WTC11 (cell line): ENCODE results near the gene ADCYAP1. TPM values are rescaled to one million over a fixed set of nuclear protein-coding genes. Genes with fewer than 3 reads are reported as not detected.

Source experiments
- ATAC-seq: fragments of 200-7000 bp; cut with Tn5 transposase; 2 replicates; pipeline ENCODE4 v1.10.0; 2021; ENCODE audit warnings: mild to moderate bottlenecking, moderate library complexity
- CTCF ChIA-PET: fragments of 300-600 bp; sonication (Branson Sonifier 250); formaldehyde crosslinking; loops from one replicate; lab custom pipeline; 2021; ENCODE audit warnings: antibody characterized with exemption; lab: Charles Lee
- POLR2A ChIA-PET: fragments of 350-600 bp; sonication (Branson Sonifier 250); formaldehyde crosslinking; loops from one replicate; lab custom pipeline; 2021; ENCODE audit warnings: antibody characterized with exemption; lab: Charles Lee
- DNase-seq: peaks from one replicate; pipeline ENCODE4 v3.0.0; 2021; ENCODE audit warnings: low spot score
- H3K27ac Mint-ChIP-seq: 2 replicates; pipeline ENCODE4 v1.8.0; 2021; ENCODE audit warnings: mixed read lengths
- H3K27me3 Mint-ChIP-seq: 2 replicates; pipeline ENCODE4 v1.8.0; 2021; ENCODE audit warnings: low read depth, mild to moderate bottlenecking, moderate library complexity, mixed read lengths
- H3K36me3 Mint-ChIP-seq: 2 replicates; pipeline ENCODE4 v1.8.0; 2021; ENCODE audit warnings: mixed read lengths
- H3K4me1 Mint-ChIP-seq: 2 replicates; pipeline ENCODE4 v1.8.0; 2022; ENCODE audit warnings: mixed read lengths
- H3K4me3 Mint-ChIP-seq: 2 replicates; pipeline ENCODE4 v1.8.0; 2021; ENCODE audit warnings: mild to moderate bottlenecking, moderate library complexity, mixed read lengths
- H3K9me3 Mint-ChIP-seq: 2 replicates; pipeline ENCODE4 v1.8.0; 2021; ENCODE audit warnings: mixed read lengths
- AR ChIP-seq: fragments of 250-450 bp; sonication (Bioruptor Pico); IDR thresholded peaks from 2 replicates; pipeline ENCODE4 v1.9.0; 2021; ENCODE audit warnings: mild to moderate bottlenecking
- ATF6 ChIP-seq: sonication (generic); formaldehyde crosslinking; IDR thresholded peaks from 2 replicates; pipeline ENCODE4 v1.8.1; 2023; ENCODE audit warnings: mild to moderate bottlenecking, missing genetic modification reagents
- CTCF ChIP-seq: fragments of 200-600 bp; IDR thresholded peaks from 2 replicates; pipeline ENCODE4 v1.8.0; 2022; ENCODE audit warnings: antibody characterized with exemption
- EMX1 ChIP-seq: fragments of 250-450 bp; sonication (Bioruptor Pico); IDR thresholded peaks from 2 replicates; pipeline ENCODE4 v1.8.0; 2021; ENCODE audit warnings: mild to moderate bottlenecking
- ETV6 ChIP-seq: sonication (generic); formaldehyde crosslinking; IDR thresholded peaks from 2 replicates; pipeline ENCODE4 v1.8.1; 2022; ENCODE audit warnings: mild to moderate bottlenecking, missing genetic modification reagents
- HMGA2 ChIP-seq: fragments of 250-450 bp; sonication (Bioruptor Pico); IDR thresholded peaks from 2 replicates; pipeline ENCODE4 v1.4.0; 2021; ENCODE audit warnings: mild to moderate bottlenecking, moderate library complexity
- HMGXB4 ChIP-seq: sonication (generic); formaldehyde crosslinking; IDR thresholded peaks from 2 replicates; pipeline ENCODE4 v1.8.1; 2023; ENCODE audit warnings: mild to moderate bottlenecking, moderate library complexity, missing genetic modification reagents
- MXD4 ChIP-seq: fragments of 250-450 bp; sonication (Bioruptor Pico); IDR thresholded peaks from 2 replicates; pipeline ENCODE4 v1.8.0; 2021; ENCODE audit warnings: mild to moderate bottlenecking, moderate library complexity, borderline replicate concordance
- MYBL2 ChIP-seq: sonication (generic); formaldehyde crosslinking; IDR thresholded peaks from 2 replicates; pipeline ENCODE4 v1.8.1; 2023; ENCODE audit warnings: mild to moderate bottlenecking, moderate library complexity, missing genetic modification reagents
- NFYB ChIP-seq: sonication (generic); formaldehyde crosslinking; conservative IDR thresholded peaks from 2 replicates; pipeline ENCODE4 v1.8.0; 2022; ENCODE audit warnings: low read depth, missing genetic modification reagents
- NR1H2 ChIP-seq: sonication (generic); formaldehyde crosslinking; IDR thresholded peaks from 2 replicates; pipeline ENCODE4 v1.9.0; 2021; ENCODE audit warnings: mild to moderate bottlenecking, moderate library complexity, missing genetic modification reagents
- OVOL2 ChIP-seq: fragments of 250-450 bp; sonication (Bioruptor Pico); IDR thresholded peaks from 2 replicates; pipeline ENCODE4 v1.9.0; 2021; ENCODE audit warnings: mild to moderate bottlenecking, borderline replicate concordance
- PREB ChIP-seq: sonication (generic); formaldehyde crosslinking; IDR thresholded peaks from 2 replicates; pipeline ENCODE4 v1.8.1; 2022; ENCODE audit warnings: mild to moderate bottlenecking, missing genetic modification reagents, moderate library complexity, borderline replicate concordance
- SMAD4 ChIP-seq: sonication (generic); formaldehyde crosslinking; IDR thresholded peaks from 2 replicates; pipeline ENCODE4 v1.8.0; 2022; ENCODE audit warnings: mild to moderate bottlenecking, missing genetic modification reagents
- TCF7 ChIP-seq: sonication (generic); formaldehyde crosslinking; IDR thresholded peaks from 2 replicates; pipeline ENCODE4 v1.8.0; 2022; ENCODE audit warnings: mild to moderate bottlenecking, low read depth, missing genetic modification reagents, moderate library complexity
- TP53 ChIP-seq: sonication (generic); formaldehyde crosslinking; IDR thresholded peaks from 2 replicates; pipeline ENCODE4 v1.8.1; 2023; ENCODE audit warnings: mild to moderate bottlenecking, missing genetic modification reagents
- ZNF232 ChIP-seq: sonication (generic); formaldehyde crosslinking; IDR thresholded peaks from 2 replicates; pipeline ENCODE4 v1.8.0; 2022; ENCODE audit warnings: mild to moderate bottlenecking, missing genetic modification reagents
- ZNF396 ChIP-seq: fragments of 250-450 bp; sonication (Bioruptor Pico); IDR thresholded peaks from 2 replicates; pipeline ENCODE4 v1.8.0; 2021; ENCODE audit warnings: mild to moderate bottlenecking, moderate library complexity, borderline replicate concordance
- total RNA-seq: library from RNA; stranded (reverse); gene quantifications from 3 replicates; pipeline ENCODE4 v1.2.3, GENCODE V29; 2021
- TF ChIP-seq, protein P1 (sequence below): sonication (generic); formaldehyde crosslinking; IDR thresholded peaks from 2 replicates; pipeline ENCODE4 v1.8.1; 2023; ENCODE audit warnings: mild to moderate bottlenecking, missing genetic modification reagents, moderate library complexity

Gene ADCYAP1
- total RNA-seq, 1 experiment from 2014 or later: not detected

DNA sequence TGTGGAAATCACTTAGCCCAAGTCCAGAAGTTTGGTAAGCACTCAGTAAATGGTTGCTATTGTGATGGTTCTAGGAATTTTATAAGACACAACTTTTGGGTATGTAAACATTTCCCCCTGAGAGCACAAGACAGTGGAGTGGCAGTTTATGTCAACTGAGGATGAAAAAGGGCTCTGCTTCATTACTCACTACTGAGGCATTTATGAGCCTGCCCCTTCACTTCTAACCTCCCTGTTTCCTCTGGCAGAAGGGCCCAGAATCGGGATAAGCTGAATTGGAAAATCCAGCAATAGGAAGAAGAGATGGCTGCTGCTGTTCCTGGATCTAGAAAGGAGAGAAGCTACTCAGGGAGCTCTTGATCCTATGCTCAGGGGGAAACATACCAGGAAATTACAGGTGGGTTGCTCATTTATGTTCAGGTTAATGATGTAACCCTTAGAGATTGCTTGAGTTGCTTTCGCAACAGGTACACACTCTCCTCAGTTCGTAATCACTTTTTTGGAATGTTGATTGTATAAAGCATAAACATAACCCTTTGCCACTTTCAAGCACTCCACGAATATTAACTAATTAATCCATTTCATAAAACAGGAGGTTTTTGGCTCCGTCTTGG lies 46.3 kb downstream of the ADCYAP1 start:
- ATAC-seq (no peak), DNase-seq (no peak)
- Mint-ChIP-seq H3K36me3 (no peaks in the 10 kb centered on the region), H3K4me1 (peaks cover 8% of the 10 kb centered on the region), H3K27me3 (no peaks in the 10 kb centered on the region; the same call in 1 of the 2 replicates), H3K4me3 (no peak overlapping the region), H3K9me3 (peaks cover 5% of the 10 kb centered on the region), H3K27ac (no peak overlapping the region)
- POLR2A ChIA-PET: no interaction called here
- no peak for TF ChIP-seq CTCF
- CTCF ChIA-PET: interaction anchor here (4.2 kb wide), 1 partner anchor 11 kb away, joined by 17 read pairs; no protein-coding TSS in a partner anchor

GRCh38 chr18:955384-956066 lies 50.9 kb downstream of the ADCYAP1 start:
- DNase-seq: no peak
- no peak overlapping the region for H3K4me3 Mint-ChIP-seq
- POLR2A ChIA-PET: no interaction called here
- H3K9me3 Mint-ChIP-seq: no peaks in the 10 kb centered on the region
- no peak overlapping the region for H3K27ac Mint-ChIP-seq
- CTCF ChIA-PET: interaction anchor here (1.6 kb wide), 1 partner anchor 107 kb away, joined by 3 read pairs; no protein-coding TSS in a partner anchor
- no peaks in the 10 kb centered on the region for H3K36me3 Mint-ChIP-seq
- H3K4me1 Mint-ChIP-seq: peaks cover 8% of the 10 kb centered on the region
- H3K27me3 Mint-ChIP-seq: no peaks in the 10 kb centered on the region
- TF ChIP-seq, protein P1, sequence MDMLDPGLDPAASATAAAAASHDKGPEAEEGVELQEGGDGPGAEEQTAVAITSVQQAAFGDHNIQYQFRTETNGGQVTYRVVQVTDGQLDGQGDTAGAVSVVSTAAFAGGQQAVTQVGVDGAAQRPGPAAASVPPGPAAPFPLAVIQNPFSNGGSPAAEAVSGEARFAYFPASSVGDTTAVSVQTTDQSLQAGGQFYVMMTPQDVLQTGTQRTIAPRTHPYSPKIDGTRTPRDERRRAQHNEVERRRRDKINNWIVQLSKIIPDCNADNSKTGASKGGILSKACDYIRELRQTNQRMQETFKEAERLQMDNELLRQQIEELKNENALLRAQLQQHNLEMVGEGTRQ (CRISPR knock-in tag): no peak
- TF ChIP-seq MXD4 (CRISPR knock-in tag): no peak
- no peak for TF ChIP-seq ZNF396
- no peak for TF ChIP-seq MYBL2
- TF ChIP-seq NR1H2 (CRISPR knock-in tag): no peak
- no peak for TF ChIP-seq HMGXB4
- TF ChIP-seq NFYB (CRISPR knock-in tag): no peak
- no peak for TF ChIP-seq HMGA2 (CRISPR knock-in tag)
- TF ChIP-seq AR (CRISPR knock-in tag): no peak
- TF ChIP-seq PREB (CRISPR knock-in tag): no peak
- TF ChIP-seq, all 79 proteins: peak for 0
- ATAC-seq: no peak

GRCh38 chr18:957829-958228 lies 53.2 kb downstream of the ADCYAP1 start:
- Mint-ChIP-seq H3K4me3 (no peak overlapping the region), H3K27ac (no peak overlapping the region), H3K27me3 (no peaks in the 10 kb centered on the region), H3K9me3 (no peaks in the 10 kb centered on the region), H3K4me1 (peaks cover 12% of the 10 kb centered on the region), H3K36me3 (no peaks in the 10 kb centered on the region)
- ATAC-seq (no peak), DNase-seq (no peak)
- POLR2A ChIA-PET: no interaction called here
- CTCF ChIA-PET: no interaction called here
- TF ChIP-seq ATF6 (CRISPR knock-in tag): no peak
- no peak for TF ChIP-seq ETV6 (CRISPR knock-in tag)
- no peak for TF ChIP-seq TCF7 (CRISPR knock-in tag)
- TF ChIP-seq EMX1 (CRISPR knock-in tag): no peak
- TF ChIP-seq TP53 (CRISPR knock-in tag): no peak
- TF ChIP-seq SMAD4: no peak
- TF ChIP-seq ZNF232 (CRISPR knock-in tag): no peak
- TF ChIP-seq OVOL2 (CRISPR knock-in tag): no peak
- no peak for TF ChIP-seq PREB (CRISPR knock-in tag)
